Endothelial cell of umbilical vein (primary cell): ENCODE measurements around the gene MAN1A2. TPM values are rescaled to one million over a fixed set of nuclear protein-coding genes. Genes with fewer than 3 reads are reported as not detected.

Experiments used
- BruUV-seq: library from RNA; stranded (reverse); fragments of 400-500 nt; replicated peaks from 2 replicates; lab custom pipeline; 2021; lab: Mats Ljungman, UMichigan
- CTCF ChIA-PET: fragments of 300-600, 350-600 bp; sonication (Branson Sonifier 250); formaldehyde crosslinking; loops from one replicate; lab custom pipeline; 2021; ENCODE audit warnings: antibody characterized with exemption, inconsistent platforms; lab: Charles Lee
- POLR2A ChIA-PET: fragments of 300-600, 350-600 bp; sonication (Branson Sonifier 250); formaldehyde crosslinking; loops from one replicate; lab custom pipeline; 2021; ENCODE audit warnings: antibody characterized with exemption, inconsistent platforms; lab: Charles Lee
- DNase-seq: peaks from one replicate; pipeline ENCODE4 v3.0.0-alpha.2; 2011; ENCODE audit warnings: low read depth, low spot score
- FAIRE-seq: peaks from 2 replicates; lab custom pipeline; 2011; peaks lifted over from hg19 to GRCh38; lab: Jason Lieb, UNC
- H2AFZ ChIP-seq: 2 replicates; pipeline ENCODE4 v1.6.0; 2012; ENCODE audit warnings: low read depth, low read length, control low read depth, inconsistent platforms
- H3K27ac ChIP-seq: 2 replicates; pipeline ENCODE4 v1.5.1; 2011; ENCODE audit warnings: low read depth, mild to moderate bottlenecking, control low read depth, low read length, moderate library complexity; ENCODE audit not compliant: insufficient read depth
- H3K27me3 ChIP-seq, 2 experiments: 2 replicates each; pipeline versions ENCODE4 v1.6.0 to v1.6.1; 2011; ENCODE audit warnings: low read length in 2 of 2, mixed read lengths in 1 of 2; ENCODE audit not compliant: control insufficient read depth in 2 of 2, insufficient read depth in 2 of 2
- H3K36me3 ChIP-seq, 2 experiments: 2 replicates in 1 of 2; 3 replicates in 1 of 2; pipeline ENCODE4 v1.5.1; 2011; ENCODE audit warnings: low read length in 2 of 2, mild to moderate bottlenecking in 1 of 2, moderate library complexity in 1 of 2; ENCODE audit not compliant: control insufficient read depth in 2 of 2, insufficient read depth in 2 of 2; ENCODE audit errors: extremely low read depth in 1 of 2
- H3K4me1 ChIP-seq: 3 replicates; pipeline ENCODE4 v1.5.1; 2011; ENCODE audit warnings: mild to moderate bottlenecking, low read length; ENCODE audit not compliant: control insufficient read depth, insufficient read depth; ENCODE audit errors: extremely low read depth
- H3K4me2 ChIP-seq: 2 replicates; pipeline ENCODE4 v1.6.1; 2011; ENCODE audit warnings: low read length, control low read depth, mixed read lengths; ENCODE audit not compliant: insufficient read depth
- H3K4me3 ChIP-seq, 3 experiments: fragments of 200-600 bp in 1 of 3; sonication (generic), shearing (Covaris generic) in 1 of 3; replicated peaks in 1 of 3; 2 replicates each; pipeline ENCODE4 v1.5.1; 2011 to 2016; ENCODE audit warnings: control low read depth in 3 of 3, low read length in 3 of 3, mild to moderate bottlenecking in 2 of 3, inconsistent platforms in 1 of 3, low read depth in 1 of 3, moderate library complexity in 1 of 3; ENCODE audit not compliant: insufficient read depth in 1 of 3
- H3K79me2 ChIP-seq: 2 replicates; pipeline ENCODE4 v1.6.0; 2012; ENCODE audit warnings: low read length, inconsistent platforms; ENCODE audit not compliant: control insufficient read depth, insufficient read depth
- H3K9ac ChIP-seq: replicated peaks from 2 replicates; pipeline ENCODE3; 2011; ENCODE audit warnings: low read length, control low read depth; ENCODE audit not compliant: insufficient read depth; ENCODE audit errors: extremely low read depth
- H3K9me1 ChIP-seq: replicated peaks from 3 replicates; pipeline ENCODE4 v1.6.0; 2011; ENCODE audit warnings: mild to moderate bottlenecking, low read length; ENCODE audit not compliant: control insufficient read depth, insufficient read depth; ENCODE audit errors: extremely low read depth
- H3K9me3 ChIP-seq: replicated peaks from 2 replicates; pipeline ENCODE4 v1.5.1; 2012; ENCODE audit warnings: low read length, inconsistent platforms; ENCODE audit not compliant: control insufficient read depth, insufficient read depth
- H4K20me1 ChIP-seq: replicated peaks from 2 replicates; pipeline ENCODE3; 2011; ENCODE audit warnings: mild to moderate bottlenecking, low read length; ENCODE audit not compliant: control insufficient read depth, insufficient read depth; ENCODE audit errors: extremely low read depth
- CTCF ChIP-seq, 2 donors: IDR thresholded peaks; 1 replicate in 1 of 2; 2 replicates in 1 of 2; pipeline ENCODE4 v1.5.1; 2011; ENCODE audit warnings: low read length in 2 of 2, mild to moderate bottlenecking in 2 of 2, moderate library complexity in 2 of 2, control low read depth in 1 of 2, inconsistent platforms in 1 of 2, low read depth in 1 of 2; ENCODE audit not compliant: insufficient read depth in 1 of 2; ENCODE audit errors: extremely low read depth in 1 of 2
- EZH2 ChIP-seq: IDR thresholded peaks from 2 replicates; pipeline ENCODE4 v1.6.1; 2012; ENCODE audit warnings: borderline replicate concordance, low read depth, mild to moderate bottlenecking, moderate library complexity, low read length, inconsistent platforms; ENCODE audit not compliant: severe bottlenecking
- FOS ChIP-seq: IDR thresholded peaks from 2 replicates; pipeline ENCODE4 v1.6.1; 2011; ENCODE audit warnings: mild to moderate bottlenecking, low read length, moderate library complexity, borderline replicate concordance; ENCODE audit not compliant: insufficient read depth
- GATA2 ChIP-seq: IDR thresholded peaks from 2 replicates; pipeline ENCODE4 v1.7.0; 2011; ENCODE audit warnings: low read depth, mild to moderate bottlenecking, moderate library complexity, mixed read lengths, low read length; ENCODE audit not compliant: insufficient read length, insufficient read depth
- JUN ChIP-seq: IDR thresholded peaks from 2 replicates; pipeline ENCODE4 v1.6.1; 2011; ENCODE audit warnings: borderline replicate concordance, low read depth; ENCODE audit not compliant: insufficient read length, insufficient read depth
- MAX ChIP-seq: IDR thresholded peaks from 2 replicates; pipeline ENCODE4 v1.6.1; 2011; ENCODE audit not compliant: insufficient read depth, insufficient read length
- MYC ChIP-seq: IDR thresholded peaks from one replicate; pipeline ENCODE4 v1.6.1; 2011; ENCODE audit warnings: mild to moderate bottlenecking, low read depth, low read length
- POLR2A ChIP-seq: IDR thresholded peaks from 2 replicates; pipeline ENCODE4 v1.6.1; 2012; ENCODE audit warnings: low read depth, mild to moderate bottlenecking, control low read depth, low read length
- POLR2AphosphoS5 ChIP-seq: IDR thresholded peaks from 2 replicates; pipeline ENCODE4 v1.6.1; 2012; ENCODE audit warnings: low read depth, mild to moderate bottlenecking, control low read depth, low read length, moderate library complexity; ENCODE audit not compliant: insufficient read depth
- dilution Hi-C: fragments of 300-500 bp; cut with MboI; formaldehyde crosslinking; loops from one replicate; pipeline ENCODE4 v1.15.0; 2019; ENCODE audit warnings: low sequenced_read_pairs; ENCODE audit not compliant: extremely low pct_ligation_motif_present
- intact Hi-C: fragments of 100-400 bp; cut with micrococcal nuclease; formaldehyde crosslinking; loops from one replicate; pipeline ENCODE4 v1.10.0; 2022
- polyA plus RNA-seq, 4 experiments: library from polyadenylated mRNA; depleted of rRNA in 3 of 4; stranded (reverse) in 3 of 4; unstranded in 1 of 4; fragments of >200 nt; gene quantifications; 2 replicates each; pipeline versions ENCODE4 v1.2.1 to v1.2.3, GENCODE V29; 2011 to 2012; ENCODE audit warnings: missing spikeins in 1 of 4
- total RNA-seq: library from RNA; stranded (reverse); gene quantifications from 2 replicates; pipeline ENCODE4 v1.2.3, GENCODE V29; 2021

Gene MAN1A2
- total and polyA plus RNA-seq, 2 donors (not counting 3 experiments of a cell fraction or from before 2014, with no cell fraction given) = 13.5 to 36.2 TPM

- intact Hi-C loops (no loop called here), dilution Hi-C loops (no loop called here)
- peaks cover 3 to 4% of the 10 kb centered on the region in 2 experiments for H3K27me3 ChIP-seq
- H3K4me1 ChIP-seq = no peaks in the 10 kb centered on the region
- H3K9ac ChIP-seq = no peak overlapping the region
- BruUV-seq = no TSS peak
- TF ChIP-seq EZH2 (no peak), MYC (no peak), POLR2AphosphoS5 (no peak), MAX (no peak), POLR2A (no peak), GATA2 (no peak), CTCF (IDR thresholded peaks at IDR 0.05; ENCODE audit: extremely low read depth in 1 of 2, insufficient read depth in 1 of 2, low read depth in 1 of 2, low read length in 2 of 2) (no peak), FOS (no peak), JUN (no peak)
- H3K9me1 ChIP-seq = no peaks in the 10 kb centered on the region
- DNase-seq = no peak
- H3K9me3 ChIP-seq = no peaks in the 10 kb centered on the region
- H3K36me3 ChIP-seq = no peaks in the 10 kb centered on the region
- H3K79me2 ChIP-seq = no peaks in the 10 kb centered on the region
- H3K4me2 ChIP-seq = no peak overlapping the region
- no peak overlapping the region for H3K27ac ChIP-seq
- no peaks in the 10 kb centered on the region for H4K20me1 ChIP-seq
- FAIRE-seq = no peak
- H2AFZ ChIP-seq = no peak overlapping the region
- ChIA-PET POLR2A (no interaction called here), CTCF (interaction anchor here (1.1 to 1.2 kb wide), 2 partner anchors 187 to 190 kb away, joined by 4 to 7 read pairs; no protein-coding TSS in a partner anchor)
- H3K4me3 ChIP-seq = no peak overlapping the region
Observed at GRCh38 chr1:117567976-117568375, 200.7 kb downstream of the MAN1A2 start.
